HEK293T (cell line): Measurements from ENCODE around the gene XAB2.

Experiments
- CTCF ChIA-PET: fragments of 350-600 bp; formaldehyde crosslinking; extraction: SDS; loops from one replicate; lab custom pipeline; 2021; ENCODE audit warnings: antibody characterized with exemption, inconsistent platforms; lab: Yijun Ruan, JAX
- POLR2A ChIA-PET: fragments of 350-600 bp; formaldehyde crosslinking; extraction: SDS; loops from one replicate; lab custom pipeline; 2020; ENCODE audit warnings: antibody characterized with exemption, inconsistent platforms; lab: Yijun Ruan, JAX
- DNase-seq: peaks from one replicate; pipeline ENCODE4 v3.0.0; 2012; ENCODE audit warnings: mixed read lengths; ENCODE audit errors: extremely low spot score
- ARNT ChIP-seq: fragments of 450-650 bp; IDR thresholded peaks from 2 replicates; pipeline ENCODE4 v1.6.1; 2017; ENCODE audit warnings: mild to moderate bottlenecking
- BHLHE40 ChIP-seq: fragments of 450-650 bp; IDR thresholded peaks from 2 replicates; pipeline ENCODE4 v1.6.1; 2016; ENCODE audit warnings: mild to moderate bottlenecking, moderate library complexity, borderline replicate concordance
- CTBP1 ChIP-seq: fragments of 450-650 bp; IDR thresholded peaks from 2 replicates; pipeline ENCODE4 v1.6.1; 2016; ENCODE audit warnings: borderline replicate concordance
- ELF4 ChIP-seq: fragments of 450-650 bp; IDR thresholded peaks from 2 replicates; pipeline ENCODE4 v1.6.1; 2017; ENCODE audit warnings: antibody characterized with exemption
- FOXA1 ChIP-seq: fragments of 450-650 bp; IDR thresholded peaks from 2 replicates; pipeline ENCODE4 v1.6.1; 2016; ENCODE audit warnings: mild to moderate bottlenecking
- FOXK2 ChIP-seq: fragments of 450-650 bp; IDR thresholded peaks from 2 replicates; pipeline ENCODE4 v1.6.1; 2016; ENCODE audit warnings: mild to moderate bottlenecking
- FOXM1 ChIP-seq: fragments of 450-650 bp; IDR thresholded peaks from 2 replicates; pipeline ENCODE4 v1.6.1; 2017; ENCODE audit warnings: mild to moderate bottlenecking, borderline replicate concordance
- HDGF ChIP-seq: fragments of 450-650 bp; IDR thresholded peaks from 2 replicates; pipeline ENCODE4 v1.6.1; 2017; ENCODE audit warnings: antibody characterized with exemption, borderline replicate concordance
- L3MBTL2 ChIP-seq: fragments of 450-650 bp; conservative IDR thresholded peaks from 2 replicates; pipeline ENCODE4 v1.6.1; 2016; ENCODE audit warnings: mild to moderate bottlenecking
- LEF1 ChIP-seq: fragments of 450-650 bp; IDR thresholded peaks from 2 replicates; pipeline ENCODE4 v1.6.1; 2017; ENCODE audit warnings: mild to moderate bottlenecking, borderline replicate concordance
- NFRKB ChIP-seq: fragments of 450-650 bp; IDR thresholded peaks from 2 replicates; pipeline ENCODE4 v1.6.1; 2016; ENCODE audit warnings: mild to moderate bottlenecking, moderate library complexity
- SP1 ChIP-seq: fragments of 450-650 bp; IDR thresholded peaks from 2 replicates; pipeline ENCODE4 v1.6.1; 2017
- SUZ12 ChIP-seq: fragments of 450-650 bp; IDR thresholded peaks from 2 replicates; pipeline ENCODE4 v1.6.1; 2016; ENCODE audit warnings: mild to moderate bottlenecking
- TARDBP ChIP-seq: fragments of 450-650 bp; IDR thresholded peaks from 2 replicates; pipeline ENCODE4 v1.6.1; 2016
- ZNF384 ChIP-seq: fragments of 450-650 bp; IDR thresholded peaks from 2 replicates; pipeline ENCODE4 v1.6.1; 2016
- TF ChIP-seq, protein P1 (sequence below): fragments of 450-650 bp; IDR thresholded peaks from 2 replicates; pipeline ENCODE4 v1.6.1; 2016

Gene XAB2

DNA sequence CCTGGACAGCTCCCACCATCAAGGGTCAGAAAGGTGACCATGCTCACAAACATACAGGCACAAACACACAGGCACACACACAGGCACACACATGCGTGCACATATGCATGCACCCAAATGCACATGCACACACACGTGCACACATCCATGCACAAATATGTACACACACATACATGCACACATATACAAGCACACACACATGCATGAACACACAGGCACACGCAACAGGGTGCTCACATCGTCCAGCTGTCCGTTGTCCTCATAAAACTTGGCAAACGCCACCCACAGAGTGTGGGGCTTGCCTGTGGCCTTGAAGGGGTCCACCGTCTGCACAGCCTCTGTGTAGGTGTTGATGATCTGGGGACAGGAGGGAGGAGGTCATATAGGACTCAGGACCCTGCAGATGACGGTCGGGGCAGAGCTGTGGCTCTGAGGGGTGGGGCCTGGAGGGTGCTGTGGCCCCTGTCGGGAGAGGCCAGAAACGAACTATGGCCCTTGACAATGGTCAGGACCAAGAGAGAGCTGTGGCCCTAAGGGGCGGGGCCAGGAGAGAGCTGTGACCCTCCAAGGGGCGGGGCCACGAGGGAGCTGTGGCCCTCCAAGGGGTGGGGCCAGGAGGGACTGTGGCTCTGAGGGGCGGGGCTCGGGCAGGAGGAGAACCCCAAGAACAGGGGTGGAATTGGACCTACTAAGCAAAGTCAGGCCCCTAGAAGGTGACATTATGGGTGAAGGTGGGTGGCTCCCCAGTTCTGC lies 6.2 kb downstream of the XAB2 start:
- no peak for DNase-seq
- TF ChIP-seq TARDBP, result no peak
- no peak for TF ChIP-seq CTBP1
- TF ChIP-seq SP1, result no peak
- no peak for TF ChIP-seq ELF4
- no peak for TF ChIP-seq FOXK2
- no peak for TF ChIP-seq ARNT
- no peak for TF ChIP-seq NFRKB
- TF ChIP-seq LEF1, result no peak
- no peak for TF ChIP-seq FOXA1
- TF ChIP-seq L3MBTL2, result no peak
- no peak for TF ChIP-seq SUZ12
- no peak for TF ChIP-seq FOXM1
- TF ChIP-seq HDGF, result no peak
- no peak for TF ChIP-seq BHLHE40
- no peak for TF ChIP-seq ZNF384
- TF ChIP-seq, protein P1, sequence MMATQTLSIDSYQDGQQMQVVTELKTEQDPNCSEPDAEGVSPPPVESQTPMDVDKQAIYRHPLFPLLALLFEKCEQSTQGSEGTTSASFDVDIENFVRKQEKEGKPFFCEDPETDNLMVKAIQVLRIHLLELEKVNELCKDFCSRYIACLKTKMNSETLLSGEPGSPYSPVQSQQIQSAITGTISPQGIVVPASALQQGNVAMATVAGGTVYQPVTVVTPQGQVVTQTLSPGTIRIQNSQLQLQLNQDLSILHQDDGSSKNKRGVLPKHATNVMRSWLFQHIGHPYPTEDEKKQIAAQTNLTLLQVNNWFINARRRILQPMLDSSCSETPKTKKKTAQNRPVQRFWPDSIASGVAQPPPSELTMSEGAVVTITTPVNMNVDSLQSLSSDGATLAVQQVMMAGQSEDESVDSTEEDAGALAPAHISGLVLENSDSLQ, result no peak
- POLR2A ChIA-PET, result interaction anchor here (1.3 kb wide), 1 partner anchor 10 kb away, joined by 3 read pairs; the partner anchor contains the start of gene PCP2
- CTCF ChIA-PET, result no interaction called here

DNA sequence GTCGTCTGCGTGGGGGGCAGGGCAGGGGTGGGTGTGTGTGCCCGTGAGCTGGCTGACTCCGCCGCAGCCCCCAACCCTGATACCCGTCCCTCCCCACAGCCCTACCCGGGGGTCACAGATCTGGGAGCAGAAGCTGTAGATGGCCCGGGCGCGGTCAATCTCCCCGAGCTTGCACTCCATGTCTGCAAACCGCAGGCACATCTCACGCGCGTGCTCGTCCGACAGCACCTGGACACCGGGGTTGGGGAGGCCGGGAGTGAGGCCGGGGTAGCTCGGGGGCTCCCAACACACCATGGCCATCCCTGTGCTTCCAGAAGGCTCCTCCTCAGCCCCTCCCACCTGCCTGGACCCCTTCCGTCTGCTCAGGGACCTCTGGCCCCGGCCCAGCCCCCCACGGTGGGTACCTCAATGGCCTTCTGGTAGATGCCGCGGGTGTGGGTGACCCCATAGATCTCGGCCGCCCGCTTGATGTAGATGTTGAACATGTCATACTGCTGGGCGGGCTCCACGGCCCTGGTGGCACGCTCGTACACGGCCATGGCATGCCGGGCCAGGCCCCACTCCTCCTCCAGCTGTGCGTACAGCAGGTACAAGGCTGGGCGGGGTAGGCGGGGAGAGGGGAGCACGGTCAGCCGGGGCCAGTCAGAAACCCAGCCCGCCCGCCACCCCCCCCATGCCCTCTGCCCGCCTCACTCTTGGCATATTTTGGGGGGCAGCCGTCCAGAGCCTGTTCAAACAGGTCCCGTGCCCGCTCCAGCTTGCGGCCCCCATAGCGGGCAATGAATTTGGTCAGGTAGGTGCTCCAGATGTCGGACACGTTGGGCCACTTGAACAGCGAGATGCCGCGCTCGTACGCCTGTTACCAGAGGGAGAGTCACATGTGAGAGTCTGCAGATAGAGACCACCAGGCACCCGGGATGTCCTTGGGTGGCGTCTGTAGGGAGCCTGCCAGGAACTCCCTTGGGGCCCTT lies 8.6 kb downstream of the XAB2 start:
- ChIA-PET POLR2A (no interaction called here), CTCF (no interaction called here)
- TF ChIP-seq, protein P1, result no peak
- TF ChIP-seq ZNF384, result no peak
- no peak for TF ChIP-seq SUZ12
- TF ChIP-seq LEF1, result no peak
- no peak for TF ChIP-seq ELF4
- TF ChIP-seq NFRKB, result no peak
- TF ChIP-seq FOXK2, result no peak
- no peak for TF ChIP-seq HDGF
- TF ChIP-seq SP1, result no peak
- no peak for TF ChIP-seq CTBP1
- TF ChIP-seq BHLHE40, result no peak
- TF ChIP-seq FOXM1, result no peak
- DNase-seq, result no peak

DNA sequence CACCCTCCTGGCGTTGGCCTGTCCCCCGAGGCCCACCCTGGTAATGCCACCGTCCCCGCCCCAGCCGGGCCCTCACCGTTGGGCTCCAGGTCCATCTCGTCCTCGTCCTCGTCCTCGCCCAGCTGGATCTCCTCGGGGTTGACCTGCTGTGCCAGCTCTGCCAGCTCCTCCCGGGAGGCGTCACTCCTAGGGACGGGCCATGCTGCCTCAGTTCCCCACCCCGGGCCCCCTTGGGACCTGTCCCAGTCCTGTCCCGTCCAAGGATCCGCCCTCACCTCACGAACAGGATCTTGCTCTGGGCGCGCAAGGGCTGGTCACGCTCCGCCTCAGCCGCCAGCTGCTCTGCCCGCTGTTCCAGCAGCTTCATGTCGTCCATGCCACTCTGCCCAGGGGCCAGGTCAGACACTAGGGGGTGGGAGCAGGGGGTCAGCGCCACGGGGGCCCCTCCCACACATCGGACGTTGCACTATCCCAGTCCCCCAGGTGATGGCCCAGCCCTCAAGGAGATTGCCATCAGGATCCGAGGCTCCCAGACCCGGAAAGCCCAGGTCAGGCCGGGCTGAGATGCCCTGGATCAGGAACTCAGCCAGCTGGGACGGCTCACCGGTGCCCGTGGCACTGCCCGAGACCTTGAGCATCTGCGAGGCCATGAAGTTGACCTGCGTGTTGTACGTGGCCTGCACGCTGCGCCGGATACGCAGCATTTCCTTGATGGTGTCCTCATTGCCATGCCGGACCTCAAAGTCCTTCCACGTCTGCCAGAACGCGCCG lies 9.5 kb downstream of the XAB2 start:
- TF ChIP-seq FOXM1, result no peak
- no peak for TF ChIP-seq FOXA1
- TF ChIP-seq, protein P1, result no peak
- TF ChIP-seq SUZ12, result no peak
- no peak for TF ChIP-seq NFRKB
- TF ChIP-seq TARDBP, result no peak
- no peak for TF ChIP-seq BHLHE40
- no peak for TF ChIP-seq HDGF
- no peak for TF ChIP-seq ELF4
- TF ChIP-seq CTBP1, result no peak
- no peak for TF ChIP-seq ZNF384
- no peak for TF ChIP-seq FOXK2
- TF ChIP-seq ARNT, result no peak
- TF ChIP-seq SP1, result no peak
- TF ChIP-seq L3MBTL2, result no peak
- TF ChIP-seq LEF1, result no peak
- ChIA-PET POLR2A (no interaction called here), CTCF (no interaction called here)
- DNase-seq, result no peak

DNA sequence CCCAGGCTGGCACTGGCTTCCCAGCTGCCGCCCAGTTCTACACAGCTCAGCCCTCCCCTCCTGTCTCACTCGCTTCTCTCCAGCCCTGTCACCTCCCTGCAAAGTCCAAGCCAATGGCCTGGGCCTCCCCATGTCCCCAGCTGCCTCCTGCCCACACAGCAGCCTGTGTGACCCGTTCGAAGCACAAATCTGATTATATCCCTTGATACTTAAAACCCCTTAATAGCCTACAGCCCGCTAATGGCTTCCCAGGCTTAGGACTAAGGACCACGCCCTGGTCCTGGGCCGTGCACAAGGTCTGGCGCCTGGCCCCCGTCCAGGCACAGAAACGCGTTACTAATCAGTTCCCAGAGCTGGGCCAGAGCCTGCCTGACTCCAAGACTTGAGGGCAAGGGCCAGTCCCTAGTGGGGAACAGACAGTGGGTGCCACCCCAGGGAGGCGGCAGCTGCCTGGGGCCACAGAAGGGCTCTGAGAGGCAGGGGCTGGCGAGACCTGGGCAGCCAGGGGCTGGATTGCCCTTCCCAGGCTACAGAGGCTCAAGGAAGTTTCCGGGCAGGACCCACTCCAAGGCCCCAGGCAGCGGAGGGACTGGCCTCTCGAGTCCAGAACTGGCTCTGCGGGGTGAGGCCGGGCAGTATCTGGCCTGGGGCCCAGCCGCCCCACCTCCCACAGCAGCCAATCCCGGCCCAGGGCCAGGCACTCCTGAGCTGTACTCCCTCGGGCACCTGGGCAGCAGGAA lies 10.4 kb downstream of the XAB2 start:
- no peak for DNase-seq
- POLR2A ChIA-PET, result interaction anchor here (2.2 kb wide), 1 partner anchor 11 kb away, joined by 8 read pairs; the partner anchor contains the start of genes PET100 and XAB2
- TF ChIP-seq LEF1 (no peak), FOXA1 (no peak), TARDBP (no peak), L3MBTL2 (no peak), SUZ12 (no peak), ARNT (no peak), ELF4 (no peak), SP1 (no peak), BHLHE40 (no peak), NFRKB (no peak), FOXK2 (no peak)
- TF ChIP-seq, protein P1, result no peak
- CTCF ChIA-PET, result no interaction called here
